K562 (cell line): ENCODE measurements around the gene AKR1A1. TPM values are rescaled to one million over a fixed set of nuclear protein-coding genes. Genes with fewer than 3 reads are reported as not detected.

Source experiments
- CBFA2T3 ChIP-seq: fragments of 450-650 bp; IDR thresholded peaks from 2 replicates; pipeline ENCODE4 v1.6.1; 2017
- FOSL1 ChIP-seq: fragments of 200-800 bp; sonication (Bioruptor generic); conservative IDR thresholded peaks from 2 replicates; pipeline ENCODE4 v1.6.1; 2016; ENCODE audit warnings: missing genetic modification characterization, missing compliant biosample characterization
- GATAD2B ChIP-seq: fragments of 450-650 bp; IDR thresholded peaks from 2 replicates; pipeline ENCODE4 v1.6.1; 2017; ENCODE audit warnings: mild to moderate bottlenecking, borderline replicate concordance
- HLTF ChIP-seq: fragments of 450-650 bp; IDR thresholded peaks from 2 replicates; pipeline ENCODE4 v1.6.1; 2016
- JUN ChIP-seq, 2 experiments: sonication (generic) in 1 of 2; formaldehyde crosslinking in 1 of 2; IDR thresholded peaks; 2 replicates each; pipeline versions ENCODE4 v1.6.1 to v1.8.0; 2012 to 2022; ENCODE audit warnings: borderline replicate concordance in 2 of 2, mild to moderate bottlenecking in 2 of 2, improper control_type of control experiment in 1 of 2, low read depth in 1 of 2, low read length in 1 of 2, missing genetic modification reagents in 1 of 2
- KAT7 ChIP-seq: sonication (generic); formaldehyde crosslinking; IDR thresholded peaks from 2 replicates; pipeline ENCODE4 v1.8.0; 2022; ENCODE audit warnings: missing genetic modification reagents, mild to moderate bottlenecking, borderline replicate concordance
- LCOR ChIP-seq: sonication (generic); formaldehyde crosslinking; IDR thresholded peaks from 2 replicates; pipeline ENCODE4 v1.8.0; 2022; ENCODE audit warnings: mild to moderate bottlenecking, missing genetic modification reagents
- OTX1 ChIP-seq: fragments of 450-650 bp; formaldehyde crosslinking; IDR thresholded peaks from 2 replicates; pipeline ENCODE4 v1.4.0; 2022; ENCODE audit warnings: mild to moderate bottlenecking
- ZC3H11A ChIP-seq: IDR thresholded peaks from 2 replicates; pipeline ENCODE4 v1.6.1; 2012; ENCODE audit warnings: low read depth, low read length, improper control_type of control experiment
- ZKSCAN8 ChIP-seq: fragments of 200-800 bp; sonication (Bioruptor generic); IDR thresholded peaks from 2 replicates; pipeline ENCODE4 v1.6.1; 2016; ENCODE audit warnings: missing genetic modification characterization, missing compliant biosample characterization
- ZNF655 ChIP-seq: fragments of 250-450 bp; sonication (Bioruptor Pico); IDR thresholded peaks from 2 replicates; pipeline ENCODE4 v1.5.0; 2021
- polyA plus RNA-seq, 8 experiments: library from polyadenylated mRNA; depleted of rRNA in 4 of 8; stranded (reverse) in 5 of 8; unstranded in 3 of 8; fragments of >200 nt; fragmentation: Nextera tagmentation in 2 of 8; fragmentation: Illumina TruSeq in 1 of 8; extraction: Ambion mirVana in 2 of 8; extraction: Trizol in 1 of 8; gene quantifications; 2 replicates each; pipeline versions ENCODE4 v1.2.1 to v1.2.3, GENCODE V29; 2011 to 2014; ENCODE audit warnings: inconsistent platforms in 1 of 8, missing spikeins in 1 of 8
- total RNA-seq, 7 experiments: library from RNA; depleted of rRNA in 6 of 7; stranded (reverse); fragments of >200 nt in 6 of 7; fragmentation: Illumina TruSeq in 2 of 7; extraction: Trizol in 2 of 7; gene quantifications; 2 replicates each; pipeline versions ENCODE4 v1.2.1 to v1.2.3, GENCODE V29; 2011 to 2021; ENCODE audit warnings: low replicate concordance in 1 of 7

Gene AKR1A1
- total and polyA plus RNA-seq, 9 of the 15 experiments (the other 6 are each of a cell fraction or from before 2014, with no cell fraction given), result 68.6 to 211 (median 132) TPM

- TF ChIP-seq ZKSCAN8 (CRISPR knock-in tag) (peak; percentile 50; the same call in 1 of the 2 replicates), OTX1 (no peak), HLTF (peak; percentile 21; the same call in 1 of the 2 replicates), JUN (IDR thresholded peaks at IDR 0.05; ENCODE audit: borderline replicate concordance, low read depth, low read length) (peak; percentile 79; the same call in 1 of the 2 replicates), JUN (CRISPR knock-in tag; IDR thresholded peaks at IDR 0.05; ENCODE audit: borderline replicate concordance) (no peak; the same call in 1 of the 2 replicates), KAT7 (CRISPR knock-in tag) (peak; percentile 91), FOSL1 (tag) (peak; percentile 23; the same call in 1 of the 2 replicates), GATAD2B (no peak; the same call in 1 of the 2 replicates), ZNF655 (no peak), CBFA2T3 (no peak; the same call in 1 of the 2 replicates), LCOR (CRISPR knock-in tag) (peak; percentile 92; the same call in 1 of the 2 replicates), ZC3H11A (no peak)
- TF ChIP-seq, all 486 proteins: peak for 215
Observed at GRCh38 chr1:45550401-45551351, at the start of gene AKR1A1 (continued).
